K562 (cell line): ENCODE data around the gene ZDHHC24. TPM values are rescaled to one million over a fixed set of nuclear protein-coding genes. Genes with fewer than 3 reads are reported as not detected.

Source experiments
- ASH1L ChIP-seq: fragments of 450-650 bp; IDR thresholded peaks from 2 replicates; pipeline ENCODE4 v1.6.1; 2018; ENCODE audit warnings: borderline replicate concordance, mild to moderate bottlenecking, low read depth; ENCODE audit not compliant: partially characterized antibody
- DNMT1 ChIP-seq: fragments of 450-650 bp; IDR thresholded peaks from 2 replicates; pipeline ENCODE4 v1.6.1; 2016; ENCODE audit warnings: antibody characterized with exemption, mild to moderate bottlenecking
- EWSR1 ChIP-seq: fragments of 450-650 bp; IDR thresholded peaks from 2 replicates; pipeline ENCODE4 v1.6.1; 2018; ENCODE audit warnings: borderline replicate concordance, mild to moderate bottlenecking, low read depth, moderate library complexity; ENCODE audit not compliant: partially characterized antibody
- FOXJ3 ChIP-seq: sonication (generic); formaldehyde crosslinking; IDR thresholded peaks from 2 replicates; pipeline ENCODE4 v1.4.0; 2020; ENCODE audit warnings: mild to moderate bottlenecking, missing genetic modification reagents
- NFATC3 ChIP-seq: fragments of 450-650 bp; IDR thresholded peaks from 2 replicates; pipeline ENCODE4 v1.6.1; 2017; ENCODE audit warnings: mild to moderate bottlenecking
- NFIC ChIP-seq: fragments of 450-650 bp; IDR thresholded peaks from 2 replicates; pipeline ENCODE4 v1.6.1; 2017; ENCODE audit warnings: mild to moderate bottlenecking, inconsistent platforms
- PHF8 ChIP-seq: fragments of 200-600 bp; sonication (generic); IDR thresholded peaks from 2 replicates; pipeline ENCODE4 v1.6.1; 2012; ENCODE audit warnings: mixed run types, mild to moderate bottlenecking, inconsistent platforms, low read length, moderate library complexity, borderline replicate concordance
- PKNOX1 ChIP-seq: fragments of 450-650 bp; IDR thresholded peaks from 2 replicates; pipeline ENCODE4 v1.6.1; 2016
- POLR2AphosphoS5 ChIP-seq: IDR thresholded peaks from 2 replicates; pipeline ENCODE4 v1.6.1; 2011; ENCODE audit warnings: mild to moderate bottlenecking, low read depth, low read length, moderate library complexity; ENCODE audit not compliant: control insufficient read depth, insufficient read depth
- PRDM10 ChIP-seq: fragments of 450-650 bp; IDR thresholded peaks from 2 replicates; pipeline ENCODE4 v1.6.1; 2018; ENCODE audit not compliant: partially characterized antibody
- RBBP5 ChIP-seq: fragments of 200-600 bp; sonication (generic); IDR thresholded peaks from 2 replicates; pipeline ENCODE4 v1.6.1; 2012; ENCODE audit warnings: borderline replicate concordance, mild to moderate bottlenecking, low read length, control low read depth, inconsistent platforms; ENCODE audit not compliant: insufficient read depth, poor library complexity, severe bottlenecking
- SIN3B ChIP-seq: fragments of 450-650 bp; IDR thresholded peaks from 2 replicates; pipeline ENCODE4 v1.6.1; 2017; ENCODE audit warnings: low read depth, mild to moderate bottlenecking, moderate library complexity
- TAF1 ChIP-seq: IDR thresholded peaks from 2 replicates; pipeline ENCODE4 v1.6.1; 2011; ENCODE audit warnings: mild to moderate bottlenecking, low read length, moderate library complexity; ENCODE audit not compliant: insufficient read depth, control insufficient read depth, severe bottlenecking; ENCODE audit errors: extremely low read depth
- TBP ChIP-seq: optimal IDR thresholded peaks from 2 replicates; pipeline ENCODE3; 2011; ENCODE audit warnings: low read depth, low read length, improper control_type of control experiment
- ZBTB11 ChIP-seq, 3 experiments: fragments of 200-800 bp in 1 of 3; fragments of 250-450 bp in 1 of 3; fragments of 450-650 bp in 1 of 3; sonication (Bioruptor Pico) in 1 of 3; sonication (Bioruptor generic) in 1 of 3; formaldehyde crosslinking in 1 of 3; IDR thresholded peaks; 2 replicates each; pipeline versions ENCODE4 v1.6.1 to v1.8.0; 2016 to 2022; ENCODE audit warnings: mild to moderate bottlenecking in 2 of 3, missing genetic modification characterization in 2 of 3, missing compliant biosample characterization in 1 of 3, moderate library complexity in 1 of 3
- ZFP91 ChIP-seq: sonication (generic); formaldehyde crosslinking; IDR thresholded peaks from 2 replicates; pipeline ENCODE4 v1.8.0; 2022; ENCODE audit warnings: mild to moderate bottlenecking, missing genetic modification reagents
- polyA plus RNA-seq, 8 experiments: library from polyadenylated mRNA; depleted of rRNA in 4 of 8; stranded (reverse) in 5 of 8; unstranded in 3 of 8; fragments of >200 nt; fragmentation: Nextera tagmentation in 2 of 8; fragmentation: Illumina TruSeq in 1 of 8; extraction: Ambion mirVana in 2 of 8; extraction: Trizol in 1 of 8; gene quantifications; 2 replicates each; pipeline versions ENCODE4 v1.2.1 to v1.2.3, GENCODE V29; 2011 to 2014; ENCODE audit warnings: inconsistent platforms in 1 of 8, missing spikeins in 1 of 8
- total RNA-seq, 7 experiments: library from RNA; depleted of rRNA in 6 of 7; stranded (reverse); fragments of >200 nt in 6 of 7; fragmentation: Illumina TruSeq in 2 of 7; extraction: Trizol in 2 of 7; gene quantifications; 2 replicates each; pipeline versions ENCODE4 v1.2.1 to v1.2.3, GENCODE V29; 2011 to 2021; ENCODE audit warnings: low replicate concordance in 1 of 7

The ZDHHC24 gene
- total and polyA plus RNA-seq, 9 of the 15 experiments (the other 6 are each of a cell fraction or from before 2014, with no cell fraction given), result 0.45 to 11.2 (median 2.7) TPM

GRCh38 chr11:66545701-66546367, at the start of gene ZDHHC24 (continued):
- TF ChIP-seq ZBTB11 (CRISPR knock-in tag; IDR thresholded peaks at IDR 0.05), result peak in 1 of 3 experiments; percentile 80; a peak in 1 of 6 replicates
- TF ChIP-seq NFIC, result peak; percentile 88
- TF ChIP-seq SIN3B, result peak; percentile 48; the same call in 1 of the 2 replicates
- no peak for TF ChIP-seq EWSR1
- TF ChIP-seq ZFP91 (CRISPR knock-in tag), result no peak
- TF ChIP-seq NFATC3, result no peak
- peak; percentile 59 for TF ChIP-seq TAF1
- peak; percentile 90; the same call in 1 of the 2 replicates for TF ChIP-seq PHF8
- TF ChIP-seq PRDM10, result peak; percentile 47
- TF ChIP-seq ASH1L, result peak; percentile 50
- peak; percentile 60 for TF ChIP-seq POLR2AphosphoS5
- TF ChIP-seq FOXJ3, result no peak
- peak; percentile 99 for TF ChIP-seq PKNOX1
- TF ChIP-seq RBBP5, result peak; percentile 71
- no peak for TF ChIP-seq DNMT1
- TF ChIP-seq TBP, result peak; percentile 46
